BE2C (cell line): ENCODE measurements around the gene SPATA2.
A peak's percentile ranks its signal among the peaks of the same experiment; 100 is the strongest.

ENCODE experiments used
- DNase-seq: peaks from one replicate; pipeline ENCODE4 v3.0.0-alpha.2; 2020
- H3K27me3 ChIP-seq: fragments of 250-450 bp; sonication (Bioruptor Pico); 2 replicates; pipeline ENCODE4 v1.5.1; 2020; ENCODE audit warnings: mild to moderate bottlenecking
- H3K36me3 ChIP-seq: fragments of 250-450 bp; sonication (Bioruptor Pico); 2 replicates; pipeline ENCODE4 v1.5.1; 2020; ENCODE audit warnings: mild to moderate bottlenecking
- H3K4me1 ChIP-seq: fragments of 250-450 bp; sonication (Bioruptor Pico); 2 replicates; pipeline ENCODE4 v1.5.1; 2020
- H3K4me3 ChIP-seq: 2 replicates; pipeline ENCODE4 v1.5.1; 2011; ENCODE audit warnings: low read depth, low read length
- H3K9me3 ChIP-seq: fragments of 250-450 bp; sonication (Bioruptor Pico); 2 replicates; pipeline ENCODE4 v1.5.1; 2020
- TF ChIP-seq, protein P1 (sequence below): IDR thresholded peaks from 2 replicates; pipeline ENCODE4 v1.5.1; 2012; ENCODE audit warnings: mild to moderate bottlenecking, low read depth, low read length

Gene SPATA2

DNA sequence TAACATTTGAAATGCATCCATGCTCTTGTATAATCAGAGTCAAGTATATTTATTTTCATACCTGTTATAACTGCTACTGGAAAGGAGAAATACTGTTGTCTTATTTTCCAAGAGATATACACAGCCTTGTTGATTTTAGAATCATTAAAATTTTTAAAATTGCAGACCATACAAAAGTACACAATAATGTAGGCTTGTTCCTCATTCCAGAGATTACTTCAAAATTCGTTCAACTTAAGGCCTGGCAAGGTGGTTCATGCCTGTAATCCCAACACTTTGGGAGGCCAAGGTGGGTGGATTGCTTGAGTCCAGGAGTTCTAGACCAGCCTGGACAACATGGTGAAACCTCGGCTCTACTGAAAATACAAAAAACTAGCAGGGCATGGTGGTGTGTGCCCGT is 27.0 kb upstream of the SPATA2 start:
- TF ChIP-seq, protein P1, sequence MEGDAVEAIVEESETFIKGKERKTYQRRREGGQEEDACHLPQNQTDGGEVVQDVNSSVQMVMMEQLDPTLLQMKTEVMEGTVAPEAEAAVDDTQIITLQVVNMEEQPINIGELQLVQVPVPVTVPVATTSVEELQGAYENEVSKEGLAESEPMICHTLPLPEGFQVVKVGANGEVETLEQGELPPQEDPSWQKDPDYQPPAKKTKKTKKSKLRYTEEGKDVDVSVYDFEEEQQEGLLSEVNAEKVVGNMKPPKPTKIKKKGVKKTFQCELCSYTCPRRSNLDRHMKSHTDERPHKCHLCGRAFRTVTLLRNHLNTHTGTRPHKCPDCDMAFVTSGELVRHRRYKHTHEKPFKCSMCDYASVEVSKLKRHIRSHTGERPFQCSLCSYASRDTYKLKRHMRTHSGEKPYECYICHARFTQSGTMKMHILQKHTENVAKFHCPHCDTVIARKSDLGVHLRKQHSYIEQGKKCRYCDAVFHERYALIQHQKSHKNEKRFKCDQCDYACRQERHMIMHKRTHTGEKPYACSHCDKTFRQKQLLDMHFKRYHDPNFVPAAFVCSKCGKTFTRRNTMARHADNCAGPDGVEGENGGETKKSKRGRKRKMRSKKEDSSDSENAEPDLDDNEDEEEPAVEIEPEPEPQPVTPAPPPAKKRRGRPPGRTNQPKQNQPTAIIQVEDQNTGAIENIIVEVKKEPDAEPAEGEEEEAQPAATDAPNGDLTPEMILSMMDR, result no peak
- H3K27me3 ChIP-seq, result no peaks in the 10 kb centered on the region
- peaks cover 77% of the 10 kb centered on the region for H3K36me3 ChIP-seq
- H3K9me3 ChIP-seq, result no peaks in the 10 kb centered on the region
- H3K4me1 ChIP-seq, result peaks cover 8% of the 10 kb centered on the region
- H3K4me3 ChIP-seq, result no peak overlapping the region
- no peak for DNase-seq

GRCh38 chr20:49941456-49941855 is 26.1 kb upstream of the SPATA2 start:
- Histone ChIP-seq H3K9me3 (no peaks in the 10 kb centered on the region), H3K27me3 (no peaks in the 10 kb centered on the region), H3K36me3 (peaks cover 74% of the 10 kb centered on the region), H3K4me1 (peaks cover 8% of the 10 kb centered on the region), H3K4me3 (no peak overlapping the region)
- TF ChIP-seq, protein P1, result no peak
- no peak for DNase-seq

- peaks cover 13% of the 10 kb centered on the region for H3K4me1 ChIP-seq
- no peaks in the 10 kb centered on the region for H3K9me3 ChIP-seq
- peaks cover 52% of the 10 kb centered on the region for H3K36me3 ChIP-seq
- H3K27me3 ChIP-seq, result no peaks in the 10 kb centered on the region
- TF ChIP-seq, protein P1, result no peak; the same call in 1 of the 2 replicates
- peak; percentile 59 for DNase-seq
- H3K4me3 ChIP-seq, result peak overlapping the region; percentile 99
These were observed 23.1 kb upstream of the SPATA2 start for GRCh38 chr20:49938173-49939163.

GRCh38 chr20:49937027-49937929 is 21.9 kb upstream of the SPATA2 start:
- TF ChIP-seq, protein P1, result no peak
- Histone ChIP-seq H3K4me3 (peak overlapping the region; percentile 99), H3K4me1 (peaks cover 13% of the 10 kb centered on the region), H3K27me3 (no peaks in the 10 kb centered on the region), H3K9me3 (no peaks in the 10 kb centered on the region), H3K36me3 (peaks cover 41% of the 10 kb centered on the region)
- DNase-seq, result no peak

DNA sequence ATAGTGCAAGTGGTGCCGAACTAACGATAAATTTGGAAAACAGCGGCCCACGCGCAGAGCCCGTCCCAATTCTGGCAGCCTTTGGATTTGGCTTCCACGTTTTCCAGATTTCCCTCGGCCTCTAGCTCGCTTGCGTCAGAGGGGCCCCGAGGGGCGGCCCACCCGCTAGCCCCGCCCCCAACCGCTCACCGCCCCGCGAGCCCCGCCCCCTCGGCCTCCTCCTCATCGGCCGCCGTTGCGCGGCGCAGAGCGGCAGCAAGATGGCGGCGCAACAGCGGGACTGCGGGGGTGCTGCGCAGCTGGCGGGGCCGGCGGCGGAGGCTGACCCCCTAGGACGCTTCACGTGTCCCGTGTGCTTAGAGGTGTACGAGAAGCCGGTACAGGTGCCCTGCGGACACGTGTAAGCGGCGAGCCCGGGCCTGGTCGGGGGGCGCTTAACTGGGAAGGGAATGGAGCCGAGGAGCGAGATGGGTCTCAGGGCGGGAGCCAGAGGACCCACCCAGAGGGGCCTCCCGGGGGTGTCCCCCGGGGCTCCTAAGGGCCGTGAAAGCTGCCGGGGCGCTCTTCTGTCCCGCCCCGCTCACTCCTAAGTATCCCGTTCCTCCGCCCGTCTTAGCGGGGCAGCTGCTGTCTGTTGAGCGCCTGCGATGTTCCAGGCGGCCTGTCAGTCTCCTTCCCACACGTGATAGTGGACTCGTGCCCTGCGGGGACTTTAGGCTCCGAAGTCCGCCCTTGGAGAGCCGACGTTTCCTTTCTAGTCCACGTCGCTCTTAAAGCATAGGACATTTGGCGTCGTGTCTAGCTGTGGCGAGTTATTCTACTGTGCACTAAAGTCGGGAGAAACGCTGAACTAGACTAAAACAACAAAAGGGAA is 21.1 kb upstream of the SPATA2 start, which contains the start of gene RNF114:
RNF114 (plus strand) TSS at position 245 of the 874 bp plus-strand sequence; CDS start at position 261, 16 bp downstream.
- Histone ChIP-seq H3K36me3 (peaks cover 32% of the 10 kb centered on the region), H3K9me3 (no peaks in the 10 kb centered on the region), H3K4me3 (peak within 1 kb of the TSS; percentile 99), H3K27me3 (no peaks in the 10 kb centered on the region), H3K4me1 (peaks cover 13% of the 10 kb centered on the region)
- TF ChIP-seq, protein P1, result no peak
- peak; percentile 94 for DNase-seq
